ENCODE measurements around the gene ARHGAP6.

- no peak for TF ChIP-seq ZNF274 (IDR thresholded peaks at IDR 0.05; ENCODE audit: low read depth, low read length)
- TF ChIP-seq YY1 (IDR thresholded peaks at IDR 0.05; ENCODE audit: insufficient read depth, insufficient read length) = no peak
- TF ChIP-seq SUZ12 (IDR thresholded peaks at IDR 0.05; ENCODE audit: extremely low read depth, insufficient read depth, insufficient read length) = no peak
Observed at GRCh38 chrX:11269006-11269405, 396.7 kb downstream of the ARHGAP6 start.
